ENCODE data around the gene MDM1.

- TF ChIP-seq CTCF (IDR thresholded peaks at IDR 0.05 in 8 of 11, conservative IDR thresholded peaks at IDR 0.05 in 3 of 11): no peak
- TF ChIP-seq POLR2A (IDR thresholded peaks at IDR 0.05): no peak
These were observed 28.3 kb downstream of the MDM1 start for GRCh38 chr12:68303850-68304249.
